ENCODE results near the gene SZT2.
A peak's percentile ranks its signal among the peaks of the same experiment; 100 is the strongest.
"Not testable (repeated sequence)": the region's sequence is repeated elsewhere in the genome, so short reads cannot be mapped to it uniquely, and the experiment has no call there.

Gene SZT2

GRCh38 chr1:43386676-43387075, 3.0 kb upstream of the SZT2 start:
- Histone ChIP-seq H3K27me3 (replicated peaks; ENCODE audit: control insufficient read depth, insufficient read depth, low read length, poor library complexity, severe bottlenecking) (no peaks in the 10 kb centered on the region), H3K4me1 (ENCODE audit: control insufficient read depth, insufficient read depth, low read length, poor library complexity, severe bottlenecking) (peaks cover 16% of the 10 kb centered on the region), H3K4me3 (ENCODE audit: insufficient read depth, low read depth, low read length, poor library complexity, severe bottlenecking) (no peak overlapping the region), H3K27ac (ENCODE audit: insufficient read depth, low read length, poor library complexity, severe bottlenecking) (no peak overlapping the region), H3K36me3 (ENCODE audit: control insufficient read depth, insufficient read depth, low read length) (peaks cover 54% of the 10 kb centered on the region), H3K9me3 (ENCODE audit: control insufficient read depth, low read length) (no peaks in the 10 kb centered on the region)
- no peak for DNase-seq

- Histone ChIP-seq H3K27ac (ENCODE audit: insufficient read depth, low read length, poor library complexity, severe bottlenecking) (no peak overlapping the region), H3K9me3 (ENCODE audit: control insufficient read depth, low read length) (no peaks in the 10 kb centered on the region), H3K27me3 (replicated peaks; ENCODE audit: control insufficient read depth, insufficient read depth, low read length, poor library complexity, severe bottlenecking) (no peaks in the 10 kb centered on the region), H3K36me3 (ENCODE audit: control insufficient read depth, insufficient read depth, low read length) (peaks cover 45% of the 10 kb centered on the region), H3K4me1 (ENCODE audit: control insufficient read depth, insufficient read depth, low read length, poor library complexity, severe bottlenecking) (peaks cover 16% of the 10 kb centered on the region), H3K4me3 (ENCODE audit: insufficient read depth, low read depth, low read length, poor library complexity, severe bottlenecking) (no peak overlapping the region)
- no peak for DNase-seq
Measured at GRCh38 chr1:43387976-43388599, 1.6 kb upstream of the SZT2 start.

- DNase-seq = no peak
- H3K27me3 ChIP-seq (replicated peaks; ENCODE audit: control insufficient read depth, insufficient read depth, low read length, poor library complexity, severe bottlenecking) = no peaks in the 10 kb centered on the region
- peaks cover 39% of the 10 kb centered on the region for H3K36me3 ChIP-seq (ENCODE audit: control insufficient read depth, insufficient read depth, low read length)
- H3K4me1 ChIP-seq (ENCODE audit: control insufficient read depth, insufficient read depth, low read length, poor library complexity, severe bottlenecking) = peaks cover 16% of the 10 kb centered on the region
- H3K9me3 ChIP-seq (ENCODE audit: control insufficient read depth, low read length) = no peaks in the 10 kb centered on the region
- peak overlapping the region; percentile 93 for H3K4me3 ChIP-seq (ENCODE audit: insufficient read depth, low read depth, low read length, poor library complexity, severe bottlenecking)
- H3K27ac ChIP-seq (ENCODE audit: insufficient read depth, low read length, poor library complexity, severe bottlenecking) = peak overlapping the region; percentile 77
Measured at GRCh38 chr1:43388613-43389012, 1.1 kb upstream of the SZT2 start.

GRCh38 chr1:43392702-43393101, 3.0 kb downstream of the SZT2 start:
- no peak for DNase-seq
- peaks cover 13% of the 10 kb centered on the region for H3K36me3 ChIP-seq (ENCODE audit: control insufficient read depth, insufficient read depth, low read length)
- H3K4me1 ChIP-seq (ENCODE audit: control insufficient read depth, insufficient read depth, low read length, poor library complexity, severe bottlenecking) = peaks cover 16% of the 10 kb centered on the region
- H3K27ac ChIP-seq (ENCODE audit: insufficient read depth, low read length, poor library complexity, severe bottlenecking) = no peak overlapping the region
- H3K4me3 ChIP-seq (ENCODE audit: insufficient read depth, low read depth, low read length, poor library complexity, severe bottlenecking) = no peak overlapping the region
- no peaks in the 10 kb centered on the region for H3K27me3 ChIP-seq (replicated peaks; ENCODE audit: control insufficient read depth, insufficient read depth, low read length, poor library complexity, severe bottlenecking)
- no peaks in the 10 kb centered on the region for H3K9me3 ChIP-seq (ENCODE audit: control insufficient read depth, low read length)

- Histone ChIP-seq H3K4me1 (ENCODE audit: control insufficient read depth, insufficient read depth, low read length, poor library complexity, severe bottlenecking) (peaks cover 3% of the 10 kb centered on the region), H3K27ac (ENCODE audit: insufficient read depth, low read length, poor library complexity, severe bottlenecking) (no peak overlapping the region), H3K36me3 (ENCODE audit: control insufficient read depth, insufficient read depth, low read length) (peaks cover 13% of the 10 kb centered on the region), H3K27me3 (replicated peaks; ENCODE audit: control insufficient read depth, insufficient read depth, low read length, poor library complexity, severe bottlenecking) (no peaks in the 10 kb centered on the region), H3K9me3 (ENCODE audit: control insufficient read depth, low read length) (no peaks in the 10 kb centered on the region), H3K4me3 (ENCODE audit: insufficient read depth, low read depth, low read length, poor library complexity, severe bottlenecking) (no peak overlapping the region)
- no peak for DNase-seq
Measured at GRCh38 chr1:43395523-43395922, 5.8 kb downstream of the SZT2 start.

GRCh38 chr1:43396059-43396458, 6.4 kb downstream of the SZT2 start:
- Histone ChIP-seq H3K4me1 (ENCODE audit: control insufficient read depth, insufficient read depth, low read length, poor library complexity, severe bottlenecking) (no peaks in the 10 kb centered on the region), H3K27ac (ENCODE audit: insufficient read depth, low read length, poor library complexity, severe bottlenecking) (no peak overlapping the region), H3K27me3 (replicated peaks; ENCODE audit: control insufficient read depth, insufficient read depth, low read length, poor library complexity, severe bottlenecking) (no peaks in the 10 kb centered on the region), H3K9me3 (ENCODE audit: control insufficient read depth, low read length) (no peaks in the 10 kb centered on the region), H3K4me3 (ENCODE audit: insufficient read depth, low read depth, low read length, poor library complexity, severe bottlenecking) (no peak overlapping the region), H3K36me3 (ENCODE audit: control insufficient read depth, insufficient read depth, low read length) (peaks cover 13% of the 10 kb centered on the region)
- no peak for DNase-seq

- Histone ChIP-seq H3K4me1 (ENCODE audit: control insufficient read depth, insufficient read depth, low read length, poor library complexity, severe bottlenecking) (no peaks in the 10 kb centered on the region), H3K27me3 (replicated peaks; ENCODE audit: control insufficient read depth, insufficient read depth, low read length, poor library complexity, severe bottlenecking) (no peaks in the 10 kb centered on the region), H3K9me3 (ENCODE audit: control insufficient read depth, low read length) (no peaks in the 10 kb centered on the region), H3K4me3 (ENCODE audit: insufficient read depth, low read depth, low read length, poor library complexity, severe bottlenecking) (no peak overlapping the region), H3K36me3 (ENCODE audit: control insufficient read depth, insufficient read depth, low read length) (peaks cover 18% of the 10 kb centered on the region), H3K27ac (ENCODE audit: insufficient read depth, low read length, poor library complexity, severe bottlenecking) (no peak overlapping the region)
- no peak for DNase-seq
Measured at GRCh38 chr1:43398227-43398626, 8.5 kb downstream of the SZT2 start.

GRCh38 chr1:43400441-43400840, 10.7 kb downstream of the SZT2 start:
- not testable (repeated sequence) for DNase-seq; H3K4me1 ChIP-seq (ENCODE audit: control insufficient read depth, insufficient read depth, low read length, poor library complexity, severe bottlenecking); H3K4me3 ChIP-seq (ENCODE audit: insufficient read depth, low read depth, low read length, poor library complexity, severe bottlenecking); H3K27me3 ChIP-seq (replicated peaks; ENCODE audit: control insufficient read depth, insufficient read depth, low read length, poor library complexity, severe bottlenecking); H3K9me3 ChIP-seq (ENCODE audit: control insufficient read depth, low read length); H3K27ac ChIP-seq (ENCODE audit: insufficient read depth, low read length, poor library complexity, severe bottlenecking)
- H3K36me3 ChIP-seq (ENCODE audit: control insufficient read depth, insufficient read depth, low read length) = peaks cover 34% of the 10 kb centered on the region

GRCh38 chr1:43402089-43402865, 12.6 kb downstream of the SZT2 start:
- Histone ChIP-seq H3K4me1 (ENCODE audit: control insufficient read depth, insufficient read depth, low read length, poor library complexity, severe bottlenecking) (no peaks in the 10 kb centered on the region), H3K27ac (ENCODE audit: insufficient read depth, low read length, poor library complexity, severe bottlenecking) (no peak overlapping the region), H3K4me3 (ENCODE audit: insufficient read depth, low read depth, low read length, poor library complexity, severe bottlenecking) (no peak overlapping the region), H3K36me3 (ENCODE audit: control insufficient read depth, insufficient read depth, low read length) (peaks cover 33% of the 10 kb centered on the region), H3K27me3 (replicated peaks; ENCODE audit: control insufficient read depth, insufficient read depth, low read length, poor library complexity, severe bottlenecking) (no peaks in the 10 kb centered on the region), H3K9me3 (ENCODE audit: control insufficient read depth, low read length) (no peaks in the 10 kb centered on the region)
- no peak for DNase-seq

GRCh38 chr1:43404353-43404752, 14.7 kb downstream of the SZT2 start:
- no peak overlapping the region for H3K4me3 ChIP-seq (ENCODE audit: insufficient read depth, low read depth, low read length, poor library complexity, severe bottlenecking)
- peaks cover 46% of the 10 kb centered on the region for H3K36me3 ChIP-seq (ENCODE audit: control insufficient read depth, insufficient read depth, low read length)
- H3K27me3 ChIP-seq (replicated peaks; ENCODE audit: control insufficient read depth, insufficient read depth, low read length, poor library complexity, severe bottlenecking) = no peaks in the 10 kb centered on the region
- H3K27ac ChIP-seq (ENCODE audit: insufficient read depth, low read length, poor library complexity, severe bottlenecking) = no peak overlapping the region
- no peaks in the 10 kb centered on the region for H3K4me1 ChIP-seq (ENCODE audit: control insufficient read depth, insufficient read depth, low read length, poor library complexity, severe bottlenecking)
- no peaks in the 10 kb centered on the region for H3K9me3 ChIP-seq (ENCODE audit: control insufficient read depth, low read length)
- DNase-seq = no peak

Data from effector memory CD4-positive, alpha-beta T cell (primary cell).